ENCODE measurements around the gene PCSK6. TPM values are rescaled to one million over a fixed set of nuclear protein-coding genes. Genes with fewer than 3 reads are reported as not detected.

The PCSK6 gene
- total RNA-seq, 2 experiments from 2014 or later = 0.57 TPM; not detected in 1

DNA sequence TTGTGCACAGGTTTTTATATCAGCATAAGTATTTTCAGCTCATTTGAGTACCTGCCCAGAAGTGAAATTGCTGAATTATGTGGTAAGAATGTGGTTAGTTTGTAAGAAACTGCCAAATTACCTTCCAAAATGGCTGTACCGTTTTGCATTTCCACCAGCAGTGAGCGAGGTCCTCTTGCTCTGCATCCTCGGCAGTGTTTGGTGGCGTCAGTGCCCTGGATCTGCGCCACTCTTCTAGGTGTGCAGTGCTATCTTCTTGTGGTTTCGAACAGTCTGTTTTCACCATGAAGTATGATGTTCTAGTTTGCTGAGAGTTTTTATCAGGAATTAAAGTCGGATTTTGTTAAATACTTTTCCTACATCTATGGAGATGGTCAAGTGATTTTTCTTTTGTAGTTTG, 24.8 kb upstream of the PCSK6 start:
- Histone ChIP-seq H3K9me3 (ENCODE audit: low read length) (peaks cover 14% of the 10 kb centered on the region; the same call in 1 of the 2 replicates), H3K79me2 (ENCODE audit: insufficient read depth, low read depth, low read length) (no peaks in the 10 kb centered on the region), H3K4me2 (ENCODE audit: low read length) (no peak overlapping the region), H4K20me1 (ENCODE audit: insufficient read depth, low read length) (no peaks in the 10 kb centered on the region), H3K4me1 (ENCODE audit: insufficient read depth, low read length, poor library complexity, severe bottlenecking) (no peaks in the 10 kb centered on the region), H3K36me3 (ENCODE audit: insufficient read depth, low read length) (no peaks in the 10 kb centered on the region), H3K27ac (ENCODE audit: low read depth, low read length, poor library complexity, severe bottlenecking) (no peak overlapping the region), H2AFZ (ENCODE audit: low read length) (no peak overlapping the region), H3K4me3 (ENCODE audit: low read depth, low read length, poor library complexity, severe bottlenecking) (no peak overlapping the region), H3K9me2 (ENCODE audit: insufficient read depth, low read length) (no peaks in the 10 kb centered on the region; the same call in 1 of the 2 replicates)
- intact Hi-C loops (cut with micrococcal nuclease; ENCODE audit: unreplicated experiment) = no loop called here
- DNase-seq (ENCODE audit: low spot score) = no peak
- POLR2A ChIA-PET = interaction anchor here (1.3 kb wide), 1 partner anchor 24 kb away, joined by 3 read pairs; no protein-coding TSS in a partner anchor
- no TSS peak for BruUV-seq (replicated peaks)
- CTCF ChIA-PET (ENCODE audit: unreplicated experiment) = no interaction called here
- TF ChIP-seq, protein P1, sequence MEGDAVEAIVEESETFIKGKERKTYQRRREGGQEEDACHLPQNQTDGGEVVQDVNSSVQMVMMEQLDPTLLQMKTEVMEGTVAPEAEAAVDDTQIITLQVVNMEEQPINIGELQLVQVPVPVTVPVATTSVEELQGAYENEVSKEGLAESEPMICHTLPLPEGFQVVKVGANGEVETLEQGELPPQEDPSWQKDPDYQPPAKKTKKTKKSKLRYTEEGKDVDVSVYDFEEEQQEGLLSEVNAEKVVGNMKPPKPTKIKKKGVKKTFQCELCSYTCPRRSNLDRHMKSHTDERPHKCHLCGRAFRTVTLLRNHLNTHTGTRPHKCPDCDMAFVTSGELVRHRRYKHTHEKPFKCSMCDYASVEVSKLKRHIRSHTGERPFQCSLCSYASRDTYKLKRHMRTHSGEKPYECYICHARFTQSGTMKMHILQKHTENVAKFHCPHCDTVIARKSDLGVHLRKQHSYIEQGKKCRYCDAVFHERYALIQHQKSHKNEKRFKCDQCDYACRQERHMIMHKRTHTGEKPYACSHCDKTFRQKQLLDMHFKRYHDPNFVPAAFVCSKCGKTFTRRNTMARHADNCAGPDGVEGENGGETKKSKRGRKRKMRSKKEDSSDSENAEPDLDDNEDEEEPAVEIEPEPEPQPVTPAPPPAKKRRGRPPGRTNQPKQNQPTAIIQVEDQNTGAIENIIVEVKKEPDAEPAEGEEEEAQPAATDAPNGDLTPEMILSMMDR (conservative IDR thresholded peaks at IDR 0.05; ENCODE audit: low read length) = no peak
- TF ChIP-seq EZH2phosphoT487 (IDR thresholded peaks at IDR 0.05; ENCODE audit: borderline replicate concordance, low read depth, low read length) = no peak

DNA sequence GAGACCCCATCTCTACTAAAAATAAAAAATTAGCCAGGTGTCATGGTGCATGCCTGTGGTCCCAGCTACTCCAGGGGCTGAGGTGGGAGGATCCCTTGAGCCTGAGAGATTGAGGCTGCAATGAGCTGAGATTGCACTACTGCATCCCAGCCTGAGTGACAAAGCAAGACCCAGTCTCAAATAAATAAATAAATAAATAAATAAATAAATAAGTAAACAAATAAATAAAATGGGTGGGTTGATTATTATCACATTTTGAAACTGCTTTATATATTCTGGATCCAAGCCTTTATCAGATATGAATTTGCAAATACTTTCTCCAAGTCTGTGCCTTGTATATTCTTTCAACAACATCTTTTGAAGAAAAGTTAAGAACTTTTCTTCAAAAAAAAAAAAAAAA, 22.2 kb upstream of the PCSK6 start:
- Histone ChIP-seq H4K20me1 (ENCODE audit: insufficient read depth, low read length) (no peaks in the 10 kb centered on the region), H3K27ac (ENCODE audit: low read depth, low read length, poor library complexity, severe bottlenecking) (no peak overlapping the region), H2AFZ (ENCODE audit: low read length) (no peak overlapping the region), H3K4me3 (ENCODE audit: low read depth, low read length, poor library complexity, severe bottlenecking) (no peak overlapping the region), H3K36me3 (ENCODE audit: insufficient read depth, low read length) (no peaks in the 10 kb centered on the region), H3K9me3 (ENCODE audit: low read length) (peaks cover 3% of the 10 kb centered on the region; the same call in 1 of the 2 replicates), H3K9me2 (ENCODE audit: insufficient read depth, low read length) (no peaks in the 10 kb centered on the region; the same call in 1 of the 2 replicates), H3K4me1 (ENCODE audit: insufficient read depth, low read length, poor library complexity, severe bottlenecking) (no peaks in the 10 kb centered on the region), H3K4me2 (ENCODE audit: low read length) (no peak overlapping the region), H3K79me2 (ENCODE audit: insufficient read depth, low read depth, low read length) (no peaks in the 10 kb centered on the region)
- POLR2A ChIA-PET = interaction anchor here (1.2 kb wide), 1 partner anchor 10 kb away, joined by 3 read pairs; no protein-coding TSS in a partner anchor
- CTCF ChIA-PET (ENCODE audit: unreplicated experiment) = no interaction called here
- no TSS peak for BruUV-seq (replicated peaks)
- intact Hi-C loops (cut with micrococcal nuclease; ENCODE audit: unreplicated experiment) = no loop called here
- TF ChIP-seq EZH2phosphoT487 (IDR thresholded peaks at IDR 0.05; ENCODE audit: borderline replicate concordance, low read depth, low read length) = no peak
- TF ChIP-seq, protein P1 (conservative IDR thresholded peaks at IDR 0.05; ENCODE audit: low read length) = no peak
- no peak for DNase-seq (ENCODE audit: low spot score)
